Stimulated activated CD4-positive, alpha-beta T cell treated with anti-CD3 and anti-CD28 coated beads, Interleukin-4, amount 100 ng/mL, for 48 hours (primary cell): Measurements from ENCODE around the gene TWF2.

Experiments
- DNase-seq, 2 donors: peaks; one replicate each; pipeline ENCODE4 v3.0.0-alpha.2; 2020; ENCODE audit warnings: low read depth in 2 of 2

Gene TWF2

DNA sequence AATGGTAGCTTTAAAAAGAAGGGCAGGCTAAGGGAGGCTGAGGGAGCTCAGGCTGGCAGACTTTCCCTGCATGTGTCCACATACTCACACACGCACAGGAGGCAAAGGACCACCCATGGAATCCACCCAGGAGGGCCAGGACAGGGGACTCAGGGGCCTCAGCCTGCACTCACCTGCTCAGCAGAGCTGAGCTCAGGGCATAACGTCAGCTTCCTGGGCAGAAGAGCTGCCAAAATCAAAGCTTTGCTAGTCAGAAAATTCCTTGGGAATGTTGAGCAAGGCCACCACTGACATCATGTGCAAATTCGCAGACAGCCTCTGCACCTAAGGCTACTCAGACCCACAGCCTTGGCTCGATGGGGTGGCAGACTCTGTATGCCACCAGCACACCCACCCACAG is 57.4 kb downstream of the TWF2 start:
- no peak for DNase-seq
